Gastroesophageal sphincter (tissue), 4 donors: ENCODE data around the gene BBOX1. TPM values are rescaled to one million over a fixed set of nuclear protein-coding genes. Genes with fewer than 3 reads are reported as not detected.

Source experiments
- ATAC-seq: fragments of 150-250 bp; one replicate; pipeline ENCODE4 v1.9.1; 2016; ENCODE audit warnings: mild to moderate bottlenecking, moderate library complexity
- H3K27ac ChIP-seq, 4 donors: fragments of 200-600 bp; sonication (generic) in 3 of 4; 1 replicate in 3 of 4; 2 replicates in 1 of 4; pipeline ENCODE4 v1.5.1; 2016 to 2019
- H3K27me3 ChIP-seq: fragments of 200-600 bp; sonication (generic); one replicate; pipeline ENCODE4 v1.5.1; 2019
- H3K36me3 ChIP-seq, 2 donors: fragments of 200-600 bp; sonication (generic); one replicate each; pipeline ENCODE4 v1.5.1; 2019; ENCODE audit warnings: control low read depth in 1 of 2
- H3K4me1 ChIP-seq, 3 donors: fragments of 200-600 bp; sonication (generic); 1 replicate in 2 of 3; 2 replicates in 1 of 3; pipeline ENCODE4 v1.5.1; 2016 to 2019; ENCODE audit warnings: control low read depth in 2 of 3
- H3K4me3 ChIP-seq, 2 donors: fragments of 200-600 bp; sonication (generic); one replicate each; pipeline ENCODE4 v1.5.1; 2019; ENCODE audit warnings: mild to moderate bottlenecking in 1 of 2, moderate library complexity in 1 of 2
- H3K9me3 ChIP-seq, 3 donors: fragments of 200-600 bp; sonication (generic); one replicate each; pipeline ENCODE4 v1.5.1; 2017 to 2019; ENCODE audit warnings: control low read depth in 2 of 3
- CTCF ChIP-seq, 4 experiments: fragments of 200-600 bp in 2 of 4; fragments of 450-650 bp in 2 of 4; sonication (generic) in 1 of 4; IDR thresholded peaks; one replicate each; pipeline ENCODE4 v1.5.1; 2017 to 2019; ENCODE audit warnings: antibody characterized with exemption in 4 of 4, mild to moderate bottlenecking in 2 of 4, moderate library complexity in 2 of 4
- EP300 ChIP-seq: sonication (generic); formaldehyde crosslinking; IDR thresholded peaks from one replicate; pipeline ENCODE4 v1.6.1; 2017; ENCODE audit warnings: antibody characterized with exemption, mild to moderate bottlenecking
- POLR2A ChIP-seq, 2 donors: fragments of 450-650 bp; IDR thresholded peaks; one replicate each; pipeline ENCODE4 v1.6.1; 2017; ENCODE audit warnings: antibody characterized with exemption in 2 of 2, mild to moderate bottlenecking in 2 of 2, moderate library complexity in 1 of 2
- POLR2AphosphoS5 ChIP-seq: sonication (generic); formaldehyde crosslinking; IDR thresholded peaks from one replicate; pipeline ENCODE4 v1.6.1; 2017; ENCODE audit warnings: antibody characterized with exemption
- WGBS, 2 donors: methylation state at CpG; one replicate each; pipeline ENCODE4 v1.1.5; 2018; ENCODE audit warnings: low coverage in 1 of 2; 5-methylcytosine and 5-hydroxymethylcytosine counted together
- total RNA-seq, 4 donors: library from RNA; depleted of rRNA; stranded (reverse); fragments of >200 nt; gene quantifications; one replicate each; pipeline ENCODE4 v1.1.0, GENCODE V29; 2016

The BBOX1 gene
- total RNA-seq, 4 donors from 2014 or later: 0.67 to 4.4 TPM; not detected in 2

- Histone ChIP-seq H3K4me1 (peaks cover 0 to 5% (median 0%) of the 10 kb centered on the region in 3 donors), H3K4me3 (no peak overlapping the region), H3K27me3 (no peaks in the 10 kb centered on the region), H3K9me3 (peaks cover 0 to 3% (median 0%) of the 10 kb centered on the region in 3 donors), H3K36me3 (no peaks in the 10 kb centered on the region), H3K27ac (no peak overlapping the region)
- TF ChIP-seq POLR2A (IDR thresholded peaks at IDR 0.05) (no peak), CTCF (IDR thresholded peaks at IDR 0.05) (no peak), EP300 (no peak), POLR2AphosphoS5 (no peak)
- no peak for ATAC-seq
- 62 to 80% methylated on average over 1 of the region's 1 CpG for WGBS, 2 donors
Observed at GRCh38 chr11:27162237-27162636, 121.6 kb downstream of the BBOX1 start.

- no peaks in the 10 kb centered on the region for H3K36me3 ChIP-seq
- H3K9me3 ChIP-seq: no peaks in the 10 kb centered on the region
- no peaks in the 10 kb centered on the region for H3K4me1 ChIP-seq
- H3K4me3 ChIP-seq: no peak overlapping the region
- H3K27me3 ChIP-seq: no peaks in the 10 kb centered on the region
- no peak overlapping the region for H3K27ac ChIP-seq
- ATAC-seq: no peak
- no peak for TF ChIP-seq EP300
- TF ChIP-seq POLR2AphosphoS5: no peak
- TF ChIP-seq CTCF (IDR thresholded peaks at IDR 0.05): no peak
- no peak for TF ChIP-seq POLR2A (IDR thresholded peaks at IDR 0.05)
- 8 to 26% methylated on average over 1 to 2 of the region's 2 CpGs for WGBS, 2 donors
Observed at GRCh38 chr11:27166130-27166529, 125.5 kb downstream of the BBOX1 start.

DNA sequence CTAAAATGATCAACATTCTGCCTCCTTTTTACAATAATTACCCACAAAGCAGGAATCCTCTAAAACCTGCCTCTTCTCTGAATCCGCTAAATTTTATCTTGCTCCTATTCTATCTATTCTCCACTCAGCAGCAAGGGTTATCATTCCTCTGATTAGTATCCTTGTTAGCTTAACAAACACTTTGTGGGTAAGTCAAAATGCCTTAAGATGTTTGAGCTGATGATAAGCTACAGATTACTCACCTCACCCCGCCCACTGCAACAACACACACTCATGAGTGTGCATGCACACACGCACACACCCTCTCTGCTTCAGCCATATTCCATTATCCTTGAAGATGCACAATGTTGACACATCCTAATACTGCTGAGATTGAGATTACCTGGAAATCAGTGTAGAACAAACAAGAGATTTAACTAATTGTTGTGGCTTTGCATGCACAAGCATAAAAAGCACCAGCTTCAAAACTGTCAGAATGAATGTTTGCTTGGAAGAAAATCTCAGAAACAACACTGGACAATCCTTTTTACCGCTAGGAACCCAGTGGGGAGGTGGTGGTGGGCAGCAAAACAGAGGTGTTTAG lies 130.9 kb downstream of the BBOX1 start:
- Histone ChIP-seq H3K4me3 (no peak overlapping the region), H3K9me3 (no peaks in the 10 kb centered on the region), H3K36me3 (no peaks in the 10 kb centered on the region), H3K4me1 (no peaks in the 10 kb centered on the region), H3K27ac (no peak overlapping the region), H3K27me3 (no peaks in the 10 kb centered on the region)
- 92 to 100% methylated on average over 4 of the region's 4 CpGs for WGBS, 2 donors
- ATAC-seq: no peak
- TF ChIP-seq POLR2AphosphoS5 (no peak), CTCF (IDR thresholded peaks at IDR 0.05) (no peak), EP300 (no peak), POLR2A (IDR thresholded peaks at IDR 0.05) (no peak)

- no peak for ATAC-seq
- no peak overlapping the region for H3K27ac ChIP-seq
Observed at GRCh38 chr11:27173545-27173944, 132.9 kb downstream of the BBOX1 start.

More at GRCh38 chr11:27173545-27173944, 132.9 kb downstream of the BBOX1 start:
- Histone ChIP-seq H3K4me1 (no peaks in the 10 kb centered on the region), H3K27me3 (no peaks in the 10 kb centered on the region), H3K4me3 (no peak overlapping the region), H3K9me3 (no peaks in the 10 kb centered on the region), H3K36me3 (no peaks in the 10 kb centered on the region)
- 67 to 71% methylated on average over 1 of the region's 1 CpG for WGBS, 2 donors
- TF ChIP-seq POLR2A (IDR thresholded peaks at IDR 0.05) (no peak), POLR2AphosphoS5 (no peak), EP300 (no peak), CTCF (IDR thresholded peaks at IDR 0.05) (no peak)
